Measurements from ENCODE around the gene LRGUK.
"Not testable (repeated sequence)": the region's sequence is repeated elsewhere in the genome, so short reads cannot be mapped to it uniquely, and the experiment has no call there.

Gene LRGUK

GRCh38 chr7:134186027-134186426 lies 58.9 kb downstream of the LRGUK start:
- peak; percentile 36 for DNase-seq (ENCODE audit: low spot score)

- DNase-seq (ENCODE audit: low spot score): no peak
These were observed 59.7 kb downstream of the LRGUK start for GRCh38 chr7:134186801-134187200.

- DNase-seq (ENCODE audit: low spot score): no peak
These were observed 60.8 kb downstream of the LRGUK start for GRCh38 chr7:134187893-134188292.

- DNase-seq (ENCODE audit: low spot score): no peak
These were observed 61.2 kb downstream of the LRGUK start for GRCh38 chr7:134188311-134188710.

GRCh38 chr7:134189559-134189958 lies 62.4 kb downstream of the LRGUK start:
- no peak for DNase-seq (ENCODE audit: low spot score)

- no peak for DNase-seq (ENCODE audit: low spot score)
These were observed 64.7 kb downstream of the LRGUK start for GRCh38 chr7:134191876-134192275.

- no peak for DNase-seq (ENCODE audit: low spot score)
These were observed 66.1 kb downstream of the LRGUK start for GRCh38 chr7:134193240-134193639.

GRCh38 chr7:134195252-134195651 lies 68.1 kb downstream of the LRGUK start:
- DNase-seq (ENCODE audit: low spot score): no peak

- no peak for DNase-seq (ENCODE audit: low spot score)
These were observed 69.3 kb downstream of the LRGUK start for GRCh38 chr7:134196439-134196838.

GRCh38 chr7:134197345-134197744 lies 70.2 kb downstream of the LRGUK start:
- DNase-seq (ENCODE audit: low spot score): no peak

GRCh38 chr7:134200970-134201369 lies 73.8 kb downstream of the LRGUK start:
- DNase-seq (ENCODE audit: low spot score): no peak

GRCh38 chr7:134201569-134202261 lies 74.6 kb downstream of the LRGUK start:
- no peak for DNase-seq (ENCODE audit: low spot score)

- DNase-seq (ENCODE audit: low spot score): no peak
These were observed 76.2 kb downstream of the LRGUK start for GRCh38 chr7:134203186-134203889.

GRCh38 chr7:134209322-134210015 lies 82.3 kb downstream of the LRGUK start:
- DNase-seq (ENCODE audit: low spot score): no peak

GRCh38 chr7:134210227-134210626 lies 83.1 kb downstream of the LRGUK start:
- DNase-seq (ENCODE audit: low spot score): no peak

GRCh38 chr7:134210976-134211663 lies 84.0 kb downstream of the LRGUK start:
- DNase-seq (ENCODE audit: low spot score): no peak

GRCh38 chr7:134211817-134212216 lies 84.7 kb downstream of the LRGUK start:
- no peak for DNase-seq (ENCODE audit: low spot score)

GRCh38 chr7:134212576-134213546 lies 85.7 kb downstream of the LRGUK start:
- no peak for DNase-seq (ENCODE audit: low spot score)

- no peak for DNase-seq (ENCODE audit: low spot score)
These were observed 93.1 kb downstream of the LRGUK start for GRCh38 chr7:134220236-134220635.

- not testable (repeated sequence) for DNase-seq (ENCODE audit: low spot score)
These were observed 104.2 kb downstream of the LRGUK start for GRCh38 chr7:134231296-134231695.

- DNase-seq (ENCODE audit: low spot score): no peak
These were observed 107.1 kb downstream of the LRGUK start for GRCh38 chr7:134234216-134234615.
